Measurements from ENCODE around the gene GSK3A. TPM values are rescaled to one million over a fixed set of nuclear protein-coding genes. Genes with fewer than 3 reads are reported as not detected.

GSK3A gene
- total RNA-seq, 1 experiment from 2014 or later = 44.6 TPM

GRCh38 chr19:42203700-42204099 lies 38.7 kb downstream of the GSK3A start:
- CTCF ChIA-PET = no interaction called here

GRCh38 chr19:42202290-42202880 lies 40.0 kb downstream of the GSK3A start:
- H3K9me3 ChIP-seq (ENCODE audit: insufficient read depth, low read depth) = no peaks in the 10 kb centered on the region
- no TSS peak for BruUV-seq (replicated peaks)
- CTCF ChIA-PET = no interaction called here
- H3K27ac ChIP-seq = no peak overlapping the region
- TF ChIP-seq EZH2 (IDR thresholded peaks at IDR 0.05; ENCODE audit: low read depth) (no peak), CTCF (conservative IDR thresholded peaks at IDR 0.05) (no peak)
- peaks cover 19% of the 10 kb centered on the region for H3K4me1 ChIP-seq (replicated peaks; ENCODE audit: insufficient read depth)
- H2AFZ ChIP-seq = no peak overlapping the region
- no peak for DNase-seq
- H3K4me2 ChIP-seq = no peak overlapping the region
- POLR2A ChIA-PET (ENCODE audit: unreplicated experiment) = no interaction called here
- no peak overlapping the region for H3K4me3 ChIP-seq
- H3K79me2 ChIP-seq (ENCODE audit: low read depth) = peaks cover 68% of the 10 kb centered on the region
- no peaks in the 10 kb centered on the region for H3K27me3 ChIP-seq (ENCODE audit: insufficient read depth, low read depth)
- H3K9me2 ChIP-seq (ENCODE audit: insufficient read depth) = no peaks in the 10 kb centered on the region
- H3F3A ChIP-seq (ENCODE audit: insufficient read depth, low read depth) = peaks cover 35% of the 10 kb centered on the region
- intact Hi-C loops (cut with micrococcal nuclease; ENCODE audit: unreplicated experiment) = no loop called here
- peaks cover 40% of the 10 kb centered on the region for H3K36me3 ChIP-seq (ENCODE audit: low read depth)
- H4K20me1 ChIP-seq (ENCODE audit: insufficient read depth) = 0 out of 2 replicates have a peak, but pooled peaks cover 3% of the 10 kb centered on the region

More at GRCh38 chr19:42203700-42204099, 38.7 kb downstream of the GSK3A start:
- Histone ChIP-seq H3K9me3 (ENCODE audit: insufficient read depth, low read depth) (no peaks in the 10 kb centered on the region), H3K4me3 (no peak overlapping the region), H3K36me3 (ENCODE audit: low read depth) (peaks cover 46% of the 10 kb centered on the region), H3F3A (ENCODE audit: insufficient read depth, low read depth) (peaks cover 46% of the 10 kb centered on the region), H3K79me2 (ENCODE audit: low read depth) (peaks cover 75% of the 10 kb centered on the region), H3K27me3 (ENCODE audit: insufficient read depth, low read depth) (no peaks in the 10 kb centered on the region), H3K9me2 (ENCODE audit: insufficient read depth) (no peaks in the 10 kb centered on the region), H3K4me1 (replicated peaks; ENCODE audit: insufficient read depth) (peaks cover 28% of the 10 kb centered on the region), H4K20me1 (ENCODE audit: insufficient read depth) (0 out of 2 replicates have a peak, but pooled peaks cover 3% of the 10 kb centered on the region), H3K27ac (no peak overlapping the region), H3K4me2 (no peak overlapping the region), H2AFZ (no peak overlapping the region)
- no peak for DNase-seq
- no TSS peak for BruUV-seq (replicated peaks)
- POLR2A ChIA-PET (ENCODE audit: unreplicated experiment) = no interaction called here
- intact Hi-C loops (cut with micrococcal nuclease; ENCODE audit: unreplicated experiment) = no loop called here
- TF ChIP-seq CTCF (conservative IDR thresholded peaks at IDR 0.05) (no peak), EZH2 (IDR thresholded peaks at IDR 0.05; ENCODE audit: low read depth) (no peak)

- H3K36me3 ChIP-seq (ENCODE audit: low read depth) = peaks cover 40% of the 10 kb centered on the region
- H3K79me2 ChIP-seq (ENCODE audit: low read depth) = peaks cover 68% of the 10 kb centered on the region
- no peaks in the 10 kb centered on the region for H3K9me2 ChIP-seq (ENCODE audit: insufficient read depth)
- no peaks in the 10 kb centered on the region for H3K27me3 ChIP-seq (ENCODE audit: insufficient read depth, low read depth)
- H4K20me1 ChIP-seq (ENCODE audit: insufficient read depth) = 0 out of 2 replicates have a peak, but pooled peaks cover 3% of the 10 kb centered on the region
- BruUV-seq (replicated peaks) = no TSS peak
- H3K4me2 ChIP-seq = no peak overlapping the region
- ChIA-PET CTCF (no interaction called here), POLR2A (ENCODE audit: unreplicated experiment) (interaction anchor here (0.7 kb wide), 1 partner anchor 42 kb away, joined by 3 read pairs; no protein-coding TSS in a partner anchor)
- intact Hi-C loops (cut with micrococcal nuclease; ENCODE audit: unreplicated experiment) = no loop called here
- H3K4me1 ChIP-seq (replicated peaks; ENCODE audit: insufficient read depth) = peaks cover 15% of the 10 kb centered on the region
- H2AFZ ChIP-seq = no peak overlapping the region
- H3F3A ChIP-seq (ENCODE audit: insufficient read depth, low read depth) = peaks cover 29% of the 10 kb centered on the region; the same call in 1 of the 2 replicates
- DNase-seq = no peak
- no peak overlapping the region for H3K27ac ChIP-seq
- TF ChIP-seq EZH2 (IDR thresholded peaks at IDR 0.05; ENCODE audit: low read depth) = no peak
- TF ChIP-seq CTCF (conservative IDR thresholded peaks at IDR 0.05) = no peak
- H3K9me3 ChIP-seq (ENCODE audit: insufficient read depth, low read depth) = no peaks in the 10 kb centered on the region
- H3K4me3 ChIP-seq = no peak overlapping the region
These were observed 40.7 kb downstream of the GSK3A start for GRCh38 chr19:42201489-42202289.
